Retinal pigment epithelial cell (primary cell): ENCODE measurements around the gene CACNA2D4.

Source experiments
- DNase-seq: peaks from one replicate; pipeline ENCODE4 v3.0.0-alpha.2; 2010; ENCODE audit warnings: low read depth
- H3K4me3 ChIP-seq: 2 replicates; pipeline ENCODE4 v1.5.1; 2011; ENCODE audit warnings: mild to moderate bottlenecking, low read length, control low read depth, moderate library complexity
- CTCF ChIP-seq: conservative IDR thresholded peaks from 2 replicates; pipeline ENCODE4 v1.5.1; 2011; ENCODE audit warnings: low read depth, low read length, control low read depth, inconsistent platforms

CACNA2D4 gene

GRCh38 chr12:1911598-1912575 lies 6.6 kb downstream of the CACNA2D4 start:
- no peak overlapping the region for H3K4me3 ChIP-seq
- no peak for DNase-seq
- TF ChIP-seq CTCF: no peak

- no peak overlapping the region for H3K4me3 ChIP-seq
- no peak for TF ChIP-seq CTCF
- no peak for DNase-seq
These were observed 8.0 kb downstream of the CACNA2D4 start for GRCh38 chr12:1910468-1910867.

- DNase-seq: no peak
- TF ChIP-seq CTCF: no peak
- no peak overlapping the region for H3K4me3 ChIP-seq
These were observed 9.7 kb downstream of the CACNA2D4 start for GRCh38 chr12:1908758-1909157.

GRCh38 chr12:1907652-1908611 lies 10.5 kb downstream of the CACNA2D4 start:
- TF ChIP-seq CTCF: no peak
- DNase-seq: no peak
- H3K4me3 ChIP-seq: no peak overlapping the region

- no peak for DNase-seq
- no peak for TF ChIP-seq CTCF
- no peak overlapping the region for H3K4me3 ChIP-seq
These were observed 11.9 kb downstream of the CACNA2D4 start for GRCh38 chr12:1906579-1906978.

- no peak for TF ChIP-seq CTCF
- no peak overlapping the region for H3K4me3 ChIP-seq
- DNase-seq: no peak
These were observed 13.6 kb downstream of the CACNA2D4 start for GRCh38 chr12:1904875-1905274.
